GM04504 (cell line): ENCODE results near the gene ACKR3.

Experiments
- DNase-seq: peaks from one replicate; pipeline ENCODE4 v3.0.0-alpha.2; 2012; ENCODE audit warnings: low read depth

Gene ACKR3

GRCh38 chr2:236610991-236611821, 41.6 kb downstream of the ACKR3 start:
- no peak for DNase-seq

GRCh38 chr2:236612737-236613136, 43.1 kb downstream of the ACKR3 start:
- no peak for DNase-seq

- no peak for DNase-seq
Measured at GRCh38 chr2:236613612-236614011, 44.0 kb downstream of the ACKR3 start.

GRCh38 chr2:236614551-236614950, 44.9 kb downstream of the ACKR3 start:
- DNase-seq = no peak

- DNase-seq = no peak
Measured at GRCh38 chr2:236616031-236616430, 46.4 kb downstream of the ACKR3 start.

- DNase-seq = no peak
Measured at GRCh38 chr2:236616624-236617023, 47.0 kb downstream of the ACKR3 start.

- DNase-seq = no peak
Measured at GRCh38 chr2:236617221-236617737, 47.7 kb downstream of the ACKR3 start.

- no peak for DNase-seq
Measured at GRCh38 chr2:236617796-236618195, 48.2 kb downstream of the ACKR3 start.

- DNase-seq = no peak
Measured at GRCh38 chr2:236618370-236618769, 48.7 kb downstream of the ACKR3 start.

- DNase-seq = no peak
Measured at GRCh38 chr2:236619910-236620612, 50.4 kb downstream of the ACKR3 start.

- DNase-seq = no peak
Measured at GRCh38 chr2:236621786-236622185, 52.2 kb downstream of the ACKR3 start.

GRCh38 chr2:236622201-236622600, 52.6 kb downstream of the ACKR3 start:
- DNase-seq = no peak

GRCh38 chr2:236622660-236623059, 53.0 kb downstream of the ACKR3 start:
- no peak for DNase-seq

GRCh38 chr2:236623816-236624215, 54.2 kb downstream of the ACKR3 start:
- DNase-seq = no peak

GRCh38 chr2:236625156-236625690, 55.6 kb downstream of the ACKR3 start:
- DNase-seq = no peak

- DNase-seq = no peak
Measured at GRCh38 chr2:236626391-236627150, 56.9 kb downstream of the ACKR3 start.

GRCh38 chr2:236627193-236627592, 57.6 kb downstream of the ACKR3 start:
- DNase-seq = no peak

- no peak for DNase-seq
Measured at GRCh38 chr2:236627841-236628240, 58.2 kb downstream of the ACKR3 start.

- DNase-seq = no peak
Measured at GRCh38 chr2:236628256-236628901, 58.8 kb downstream of the ACKR3 start.

- no peak for DNase-seq
Measured at GRCh38 chr2:236628981-236629605, 59.5 kb downstream of the ACKR3 start.
